ENCODE measurements around the gene DCTN3. TPM values are rescaled to one million over a fixed set of nuclear protein-coding genes. Genes with fewer than 3 reads are reported as not detected.
A peak's percentile ranks its signal among the peaks of the same experiment; 100 is the strongest.

Gene DCTN3
- total and polyA plus RNA-seq, 8 donors = 31.5 to 84.3 (median 38.7) TPM

GRCh38 chr9:34629491-34629808 is 9.2 kb upstream of the DCTN3 start:
- Histone ChIP-seq H3K4me1 (peaks cover 0 to 4% (median 0%) of the 10 kb centered on the region in 3 donors), H3K9me3 (no peaks in the 10 kb centered on the region), H3K4me3 (peak overlapping the region in 2 of 4 donors; percentile 34 to 46), H3K27me3 (peaks cover 0 to 16% (median 4%) of the 10 kb centered on the region in 4 donors), H3K27ac (no peak overlapping the region), H3K36me3 (no peaks in the 10 kb centered on the region)
- ATAC-seq = no peak
- WGBS, 2 donors = 22 to 23% methylated on average over 5 of the region's 5 CpGs
- no peak for TF ChIP-seq CTCF (IDR thresholded peaks at IDR 0.05)
- intact Hi-C loops (cut with DNase I) = no loop called here
- no peak for FAIRE-seq
- no peak for DNase-seq

- Histone ChIP-seq H3K36me3 (no peaks in the 10 kb centered on the region), H3K27me3 (peaks cover 0 to 20% (median 5%) of the 10 kb centered on the region in 4 donors), H3K27ac (no peak within 1 kb of the TSS), H3K4me3 (peak within 1 kb of the TSS; percentile 7 to 46 (median 30)), H3K9me3 (no peaks in the 10 kb centered on the region), H3K4me1 (peaks cover 0 to 4% (median 0%) of the 10 kb centered on the region in 3 donors)
- peak; percentile 83 to 93 (median 90) for ATAC-seq
- no peak for FAIRE-seq
- peak in 5 of 6 donors; percentile 44 to 84 (median 68) for DNase-seq
- intact Hi-C loops (cut with DNase I) = no loop called here
- no peak for TF ChIP-seq CTCF (IDR thresholded peaks at IDR 0.05)
- 1 to 2% methylated on average over 36 to 69 of the region's 69 CpGs for WGBS, 2 donors
Observed at GRCh38 chr9:34628656-34629490, 8.6 kb upstream of the DCTN3 start, which contains the start of gene ARID3C. Gene ARID3C (minus strand): TSS chr9:34629066. CDS start chr9:34628014, 1,052 bp downstream.

- no peak for ATAC-seq
- Histone ChIP-seq H3K9me3 (no peaks in the 10 kb centered on the region), H3K36me3 (no peaks in the 10 kb centered on the region), H3K27ac (no peak overlapping the region), H3K4me3 (peak overlapping the region in 2 of 4 donors; percentile 34 to 46), H3K4me1 (peaks cover 0 to 7% (median 0%) of the 10 kb centered on the region in 3 donors), H3K27me3 (peaks cover 0 to 28% (median 8%) of the 10 kb centered on the region in 4 donors)
- WGBS, 2 donors = 30 to 33% methylated on average over 20 of the region's 20 CpGs
- no peak for TF ChIP-seq CTCF (IDR thresholded peaks at IDR 0.05)
- no peak for FAIRE-seq
- intact Hi-C loops (cut with DNase I) = no loop called here
- no peak for DNase-seq
Observed at GRCh38 chr9:34627716-34628655, 7.7 kb upstream of the DCTN3 start.

GRCh38 chr9:34625186-34625486 is 4.8 kb upstream of the DCTN3 start:
- FAIRE-seq (no peak), DNase-seq (no peak), ATAC-seq (no peak)
- Histone ChIP-seq H3K27me3 (peaks cover 0 to 28% (median 8%) of the 10 kb centered on the region in 4 donors), H3K4me3 (no peak overlapping the region), H3K4me1 (peaks cover 0 to 7% (median 0%) of the 10 kb centered on the region in 3 donors), H3K36me3 (no peaks in the 10 kb centered on the region), H3K27ac (no peak overlapping the region), H3K9me3 (no peaks in the 10 kb centered on the region)
- TF ChIP-seq CTCF (IDR thresholded peaks at IDR 0.05) = no peak
- intact Hi-C loops (cut with DNase I) = no loop called here
- 66 to 79% methylated on average over 3 of the region's 3 CpGs for WGBS, 2 donors

Data from pancreas (tissue), 10 donors.